IMR-90 (cell line): ENCODE measurements around the gene EBLN2. TPM values are rescaled to one million over a fixed set of nuclear protein-coding genes. Genes with fewer than 3 reads are reported as not detected.

Experiments used
- ATAC-seq: fragments of 200-7000 bp; cut with Tn5 transposase; 2 replicates; pipeline ENCODE4 v1.9.1; 2020; ENCODE audit warnings: low read depth, mild to moderate bottlenecking, moderate library complexity
- BruUV-seq: library from RNA; stranded (reverse); fragments of 400-500 nt; replicated peaks from 2 replicates; lab custom pipeline; 2021; lab: Mats Ljungman, UMichigan
- CTCF ChIA-PET: fragments of 300-600 bp; formaldehyde crosslinking; extraction: SDS; loops from one replicate; lab custom pipeline; 2021; ENCODE audit warnings: antibody characterized with exemption; lab: Yijun Ruan, JAX
- POLR2A ChIA-PET: fragments of 300-600 bp; sonication (Branson Sonifier 250); formaldehyde crosslinking; loops from one replicate; lab custom pipeline; 2022; ENCODE audit warnings: antibody characterized with exemption; ENCODE audit not compliant: unreplicated experiment; lab: Charles Lee
- DNase-seq: peaks from one replicate; pipeline ENCODE4 v3.0.0; 2013
- H2AFZ ChIP-seq: replicated peaks from 2 replicates; pipeline ENCODE3; 2013; ENCODE audit warnings: low read length, mild to moderate bottlenecking; ENCODE audit not compliant: poor library complexity
- H2AK5ac ChIP-seq: 2 replicates; pipeline ENCODE4 v1.6.1; 2013; ENCODE audit warnings: low read depth, low read length, inconsistent platforms
- H2AK9ac ChIP-seq: replicated peaks from 2 replicates; pipeline ENCODE3; 2013; ENCODE audit warnings: mild to moderate bottlenecking, low read depth, low read length, moderate library complexity; ENCODE audit not compliant: poor library complexity
- H2BK120ac ChIP-seq: 2 replicates; pipeline ENCODE4 v1.6.1; 2013; ENCODE audit warnings: low read depth, low read length, inconsistent platforms
- H2BK15ac ChIP-seq: 3 replicates; pipeline ENCODE4 v1.6.1; 2013; ENCODE audit warnings: low read depth, low read length, inconsistent platforms
- H2BK20ac ChIP-seq: 2 replicates; pipeline ENCODE4 v1.6.1; 2013; ENCODE audit warnings: low read depth, mild to moderate bottlenecking, inconsistent platforms, low read length, moderate library complexity
- H2BK5ac ChIP-seq: 2 replicates; pipeline ENCODE4 v1.6.1; 2013; ENCODE audit warnings: mild to moderate bottlenecking, low read depth, low read length, inconsistent platforms; ENCODE audit not compliant: poor library complexity, severe bottlenecking
- H3K14ac ChIP-seq: replicated peaks from 2 replicates; pipeline ENCODE4 v1.6.1; 2013; ENCODE audit warnings: low read depth, low read length, inconsistent platforms
- H3K18ac ChIP-seq: 2 replicates; pipeline ENCODE4 v1.6.1; 2013; ENCODE audit warnings: low read depth, low read length, control low read depth
- H3K23ac ChIP-seq: 2 replicates; pipeline ENCODE4 v1.6.1; 2013; ENCODE audit warnings: low read depth, low read length, inconsistent platforms
- H3K27ac ChIP-seq: 2 replicates; pipeline ENCODE4 v1.5.1; 2013; ENCODE audit warnings: mild to moderate bottlenecking, control low read depth, low read length; ENCODE audit not compliant: insufficient read depth
- H3K27me3 ChIP-seq: 2 replicates; pipeline ENCODE4 v1.6.1; 2013; ENCODE audit warnings: low read length; ENCODE audit not compliant: control insufficient read depth, insufficient read depth
- H3K36me3 ChIP-seq: 2 replicates; pipeline ENCODE4 v1.6.1; 2013; ENCODE audit warnings: low read length, mixed read lengths; ENCODE audit not compliant: control insufficient read depth, insufficient read depth
- H3K4ac ChIP-seq: 2 replicates; pipeline ENCODE4 v1.6.1; 2013; ENCODE audit warnings: low read depth, low read length, inconsistent platforms
- H3K4me1 ChIP-seq: 2 replicates; pipeline ENCODE4 v1.6.1; 2013; ENCODE audit warnings: low read length, mixed read lengths; ENCODE audit not compliant: control insufficient read depth, insufficient read depth
- H3K4me2 ChIP-seq: 2 replicates; pipeline ENCODE4 v1.6.1; 2013; ENCODE audit warnings: low read depth, mild to moderate bottlenecking, control low read depth, low read length, moderate library complexity
- H3K4me3 ChIP-seq: 2 replicates; pipeline ENCODE4 v1.5.1; 2013; ENCODE audit warnings: low read depth, mild to moderate bottlenecking, control low read depth, low read length, moderate library complexity; ENCODE audit not compliant: insufficient read depth
- H3K56ac ChIP-seq: 2 replicates; pipeline ENCODE4 v1.6.1; 2013; ENCODE audit warnings: low read length, inconsistent platforms; ENCODE audit not compliant: insufficient read depth; ENCODE audit errors: extremely low read depth
- H3K79me1 ChIP-seq, 2 experiments: 2 replicates each; pipeline ENCODE4 v1.6.1; 2013; ENCODE audit warnings: low read length in 2 of 2, inconsistent platforms in 1 of 2, low read depth in 1 of 2
- H3K9ac ChIP-seq: 2 replicates; pipeline ENCODE4 v1.6.1; 2013; ENCODE audit warnings: low read depth, low read length, control low read depth
- H3K9me1 ChIP-seq: 2 replicates; pipeline ENCODE4 v1.6.1; 2013; ENCODE audit warnings: low read length, inconsistent platforms; ENCODE audit not compliant: insufficient read depth
- H3K9me3 ChIP-seq: 2 replicates; pipeline ENCODE4 v1.6.1; 2013; ENCODE audit warnings: low read length; ENCODE audit not compliant: control insufficient read depth, insufficient read depth
- H4K20me1 ChIP-seq: 2 replicates; pipeline ENCODE4 v1.6.1; 2013; ENCODE audit warnings: low read length, inconsistent platforms; ENCODE audit not compliant: insufficient read depth
- H4K5ac ChIP-seq: 2 replicates; pipeline ENCODE4 v1.6.1; 2013; ENCODE audit warnings: mild to moderate bottlenecking, low read depth, low read length, control low read depth
- H4K8ac ChIP-seq, 2 experiments: 2 replicates each; pipeline ENCODE4 v1.6.1; 2013; ENCODE audit warnings: low read depth in 2 of 2, low read length in 2 of 2, control low read depth in 1 of 2, inconsistent platforms in 1 of 2
- H4K91ac ChIP-seq: 2 replicates; pipeline ENCODE4 v1.6.1; 2013; ENCODE audit warnings: low read depth, low read length, inconsistent platforms; ENCODE audit not compliant: insufficient read depth
- BHLHE40 ChIP-seq: fragments of 150-350 bp; IDR thresholded peaks from 2 replicates; pipeline ENCODE4 v1.6.1; 2016; ENCODE audit warnings: mild to moderate bottlenecking, low read depth, low read length
- CEBPB ChIP-seq: IDR thresholded peaks from 2 replicates; pipeline ENCODE4 v1.6.1; 2012; ENCODE audit warnings: low read depth, low read length, improper control_type of control experiment
- FOS ChIP-seq: fragments of 150-350 bp; IDR thresholded peaks from 2 replicates; pipeline ENCODE4 v1.6.1; 2016; ENCODE audit warnings: low read depth, low read length
- MAZ ChIP-seq: IDR thresholded peaks from 2 replicates; pipeline ENCODE4 v1.6.1; 2012; ENCODE audit warnings: low read depth, mild to moderate bottlenecking, low read length, improper control_type of control experiment, moderate library complexity, borderline replicate concordance
- MXI1 ChIP-seq: IDR thresholded peaks from 2 replicates; pipeline ENCODE4 v1.6.1; 2012; ENCODE audit warnings: low read depth, mild to moderate bottlenecking, low read length, moderate library complexity, borderline replicate concordance
- NFE2L2 ChIP-seq: fragments of 150-350 bp; IDR thresholded peaks from 2 replicates; pipeline ENCODE4 v1.6.1; 2016; ENCODE audit warnings: low read depth, mild to moderate bottlenecking, low read length
- POLR2A ChIP-seq: IDR thresholded peaks from 2 replicates; pipeline ENCODE4 v1.6.1; 2012; ENCODE audit warnings: mild to moderate bottlenecking, low read depth, low read length
- RAD21 ChIP-seq: IDR thresholded peaks from 2 replicates; pipeline ENCODE4 v1.6.1; 2012; ENCODE audit warnings: low read length, improper control_type of control experiment
- RFX5 ChIP-seq: IDR thresholded peaks from 2 replicates; pipeline ENCODE4 v1.8.0; 2012; ENCODE audit warnings: low read depth, mild to moderate bottlenecking, low read length, moderate library complexity
- WGBS, 2 experiments: methylation state at CpG; one replicate each; pipeline versions ENCODE4 v1.1.5 to v1.1.7; 2013; ENCODE audit warnings: missing lambda C conversion rate in 2 of 2; ENCODE audit not compliant: insufficient read length in 1 of 2; ENCODE audit errors: extremely low coverage in 2 of 2; 5-methylcytosine and 5-hydroxymethylcytosine counted together
- dilution Hi-C: fragments of 300-500 bp; cut with HindIII; formaldehyde crosslinking; loops from one replicate; pipeline ENCODE4 v1.14.3; 2018; ENCODE audit warnings: low sequenced_read_pairs; ENCODE audit not compliant: unreplicated experiment
- in situ Hi-C: fragments of 300-500 bp; cut with MboI; formaldehyde crosslinking; loops from 3 replicates; pipeline ENCODE4 v1.14.3; 2019; ENCODE audit warnings: low sequenced_read_pairs, inconsistent platforms, mixed read lengths
- intact Hi-C: fragments of 100-400 bp; cut with micrococcal nuclease; formaldehyde crosslinking; loops from 2 replicates; pipeline ENCODE4 v1.10.0; 2022
- polyA plus RNA-seq, 3 experiments: library from polyadenylated mRNA; depleted of rRNA; stranded (reverse); fragments of >200 nt; gene quantifications; 2 replicates each; pipeline ENCODE4 v1.2.3, GENCODE V29; 2012; ENCODE audit warnings: low replicate concordance in 1 of 3
- total RNA-seq: library from RNA; depleted of rRNA; stranded (reverse); fragments of >200 nt; gene quantifications from 2 replicates; pipeline ENCODE4 v1.2.3, GENCODE V29; 2012
- TF ChIP-seq, protein P1 (sequence below): conservative IDR thresholded peaks from 2 replicates; pipeline ENCODE4 v1.5.1; 2012; ENCODE audit warnings: mild to moderate bottlenecking, low read depth, low read length, improper control_type of control experiment

Gene EBLN2
- total and polyA plus RNA-seq, 2 of the 4 experiments (the other 2 are of a cell fraction), result 2.5 to 7.7 TPM

GRCh38 chr3:73049319-73049718 is 12.1 kb upstream of the EBLN2 start:
- Histone ChIP-seq H3K14ac (no peak overlapping the region), H2BK120ac (no peak overlapping the region), H3K27ac (no peak overlapping the region), H2BK15ac (no peak overlapping the region), H3K4me1 (no peaks in the 10 kb centered on the region), H2AK5ac (no peak overlapping the region), H4K20me1 (peaks cover 58% of the 10 kb centered on the region), H3K4me2 (no peak overlapping the region), H3K36me3 (peaks cover 5% of the 10 kb centered on the region), H2AK9ac (no peak overlapping the region), H3K79me1 (peaks cover 9 to 47% of the 10 kb centered on the region in 2 experiments), H4K5ac (no peak overlapping the region), H2AFZ (no peak overlapping the region), H3K23ac (no peak overlapping the region), H3K4me3 (no peak overlapping the region), H4K91ac (no peak overlapping the region), H3K9me3 (no peaks in the 10 kb centered on the region), H3K4ac (no peak overlapping the region), H3K9me1 (peaks cover 3% of the 10 kb centered on the region; the same call in 1 of the 2 replicates), H2BK5ac (no peak overlapping the region), H3K56ac (no peak overlapping the region), H3K27me3 (no peaks in the 10 kb centered on the region), H3K9ac (no peak overlapping the region), H4K8ac (no peak overlapping the region), H3K18ac (no peak overlapping the region), H2BK20ac (no peak overlapping the region)
- no CpG with 5 or more reads among the region's 10 CpGs for WGBS, 2 experiments
- DNase-seq (no peak), ATAC-seq (no peak)
- intact Hi-C loops (no loop called here), in situ Hi-C loops (no loop called here), dilution Hi-C loops (no loop called here)
- TF ChIP-seq FOS, result no peak
- no peak for TF ChIP-seq RAD21
- no peak for TF ChIP-seq MXI1
- TF ChIP-seq CEBPB, result no peak
- no peak for TF ChIP-seq POLR2A
- TF ChIP-seq MAZ, result no peak
- no peak for TF ChIP-seq RFX5
- TF ChIP-seq BHLHE40, result no peak
- no peak for TF ChIP-seq NFE2L2
- TF ChIP-seq, protein P1, sequence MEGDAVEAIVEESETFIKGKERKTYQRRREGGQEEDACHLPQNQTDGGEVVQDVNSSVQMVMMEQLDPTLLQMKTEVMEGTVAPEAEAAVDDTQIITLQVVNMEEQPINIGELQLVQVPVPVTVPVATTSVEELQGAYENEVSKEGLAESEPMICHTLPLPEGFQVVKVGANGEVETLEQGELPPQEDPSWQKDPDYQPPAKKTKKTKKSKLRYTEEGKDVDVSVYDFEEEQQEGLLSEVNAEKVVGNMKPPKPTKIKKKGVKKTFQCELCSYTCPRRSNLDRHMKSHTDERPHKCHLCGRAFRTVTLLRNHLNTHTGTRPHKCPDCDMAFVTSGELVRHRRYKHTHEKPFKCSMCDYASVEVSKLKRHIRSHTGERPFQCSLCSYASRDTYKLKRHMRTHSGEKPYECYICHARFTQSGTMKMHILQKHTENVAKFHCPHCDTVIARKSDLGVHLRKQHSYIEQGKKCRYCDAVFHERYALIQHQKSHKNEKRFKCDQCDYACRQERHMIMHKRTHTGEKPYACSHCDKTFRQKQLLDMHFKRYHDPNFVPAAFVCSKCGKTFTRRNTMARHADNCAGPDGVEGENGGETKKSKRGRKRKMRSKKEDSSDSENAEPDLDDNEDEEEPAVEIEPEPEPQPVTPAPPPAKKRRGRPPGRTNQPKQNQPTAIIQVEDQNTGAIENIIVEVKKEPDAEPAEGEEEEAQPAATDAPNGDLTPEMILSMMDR, result no peak
- no TSS peak for BruUV-seq
- CTCF ChIA-PET, result no interaction called here
- POLR2A ChIA-PET, result no interaction called here
